CD4-positive, CD25-positive, alpha-beta regulatory T cell (primary cell): Measurements from ENCODE around the gene MMP24. TPM values are rescaled to one million over a fixed set of nuclear protein-coding genes. Genes with fewer than 3 reads are reported as not detected.
A peak's percentile ranks its signal among the peaks of the same experiment; 100 is the strongest.
"Not testable (repeated sequence)": the region's sequence is repeated elsewhere in the genome, so short reads cannot be mapped to it uniquely, and the experiment has no call there.

Source experiments
- ATAC-seq, 2 donors: fragments of 150-1000 bp; cut with Tn5 transposase; one replicate each; pipeline ENCODE4 v1.10.0; 2021; ENCODE audit warnings: low read depth in 2 of 2, moderate number of reproducible peaks in 2 of 2, moderate library complexity in 1 of 2
- DNase-seq, 3 donors: peaks; one replicate each; pipeline versions ENCODE4 v3.0.0 to v3.0.0-alpha.2; 2012 to 2022; ENCODE audit warnings: mixed read lengths in 1 of 3
- H3K27ac ChIP-seq: one replicate; pipeline ENCODE4 v1.7.0; 2013; ENCODE audit warnings: mild to moderate bottlenecking, low read length; ENCODE audit not compliant: insufficient read depth, poor library complexity, severe bottlenecking
- H3K27me3 ChIP-seq: one replicate; pipeline ENCODE4 v1.7.0; 2013; ENCODE audit warnings: low read length; ENCODE audit not compliant: control insufficient read depth, insufficient read depth
- H3K36me3 ChIP-seq: one replicate; pipeline ENCODE4 v1.7.0; 2013; ENCODE audit warnings: mild to moderate bottlenecking, low read length, moderate library complexity; ENCODE audit not compliant: control insufficient read depth, insufficient read depth
- H3K4me1 ChIP-seq: 2 replicates; pipeline ENCODE4 v1.7.0; 2013; ENCODE audit warnings: mild to moderate bottlenecking, low read length; ENCODE audit not compliant: insufficient read depth, control insufficient read depth, poor library complexity, severe bottlenecking
- H3K4me3 ChIP-seq: one replicate; pipeline ENCODE4 v1.7.0; 2013; ENCODE audit warnings: low read depth, mild to moderate bottlenecking, low read length, moderate library complexity
- H3K9me3 ChIP-seq, 2 experiments: 1 replicate in 1 of 2; 2 replicates in 1 of 2; pipeline ENCODE4 v1.7.0; 2013; ENCODE audit warnings: low read length in 2 of 2, mild to moderate bottlenecking in 1 of 2, moderate library complexity in 1 of 2; ENCODE audit not compliant: control insufficient read depth in 2 of 2
- H3K27ac Mint-ChIP-seq, 3 donors: one replicate each; pipeline ENCODE4 v1.8.0; 2020 to 2022; ENCODE audit warnings: mild to moderate bottlenecking in 3 of 3, mixed read lengths in 3 of 3, moderate library complexity in 2 of 3
- H3K27me3 Mint-ChIP-seq: one replicate; pipeline ENCODE4 v1.8.0; 2022; ENCODE audit warnings: mild to moderate bottlenecking, mixed read lengths
- H3K36me3 Mint-ChIP-seq: one replicate; pipeline ENCODE4 v1.8.0; 2020; ENCODE audit warnings: mixed read lengths
- H3K4me1 Mint-ChIP-seq, 4 donors: one replicate each; pipeline ENCODE4 v1.8.0; 2020 to 2022; ENCODE audit warnings: mixed read lengths in 4 of 4, mild to moderate bottlenecking in 1 of 4
- H3K4me3 Mint-ChIP-seq, 4 donors: one replicate each; pipeline ENCODE4 v1.8.0; 2020 to 2022; ENCODE audit warnings: mild to moderate bottlenecking in 4 of 4, mixed read lengths in 4 of 4, moderate library complexity in 3 of 4
- H3K9me3 Mint-ChIP-seq, 7 donors: one replicate each; pipeline ENCODE4 v1.8.0; 2020 to 2022; ENCODE audit warnings: mixed read lengths in 7 of 7, mild to moderate bottlenecking in 3 of 7, moderate library complexity in 2 of 7
- polyA plus RNA-seq, 4 donors: library from polyadenylated mRNA; unstranded; fragments of 300-500 nt; fragmentation: Illumina TruSeq; gene quantifications; one replicate each; pipeline ENCODE4 v1.2.3, GENCODE V29; 2021
- total RNA-seq: library from RNA; stranded (reverse); gene quantifications from one replicate; pipeline ENCODE4 v1.2.3, GENCODE V29; 2022

Gene MMP24
- total and polyA plus RNA-seq, 5 donors from 2014 or later, result 0.05 to 0.16 (median 0.09) TPM; not detected in 1

- Histone ChIP-seq H3K4me3 (no peak overlapping the region), H3K4me1 (no peaks in the 10 kb centered on the region), H3K36me3 (peaks cover 2% of the 10 kb centered on the region), H3K27ac (no peak overlapping the region), H3K27me3 (no peaks in the 10 kb centered on the region), H3K9me3 (no peaks in the 10 kb centered on the region)
- H3K9me3 Mint-ChIP-seq, result no peaks in the 10 kb centered on the region
- peaks cover 7% of the 10 kb centered on the region for H3K36me3 Mint-ChIP-seq
- ATAC-seq (no peak), DNase-seq (no peak)
- peaks cover 5 to 20% (median 18%) of the 10 kb centered on the region in 4 donors for H3K4me1 Mint-ChIP-seq
- H3K4me3 Mint-ChIP-seq, result no peak overlapping the region
- peak overlapping the region in 2 of 3 donors; percentile 14 to 43 for H3K27ac Mint-ChIP-seq
- H3K27me3 Mint-ChIP-seq, result no peaks in the 10 kb centered on the region
Observed at GRCh38 chr20:35314816-35315631, 88.5 kb downstream of the MMP24 start.

DNA sequence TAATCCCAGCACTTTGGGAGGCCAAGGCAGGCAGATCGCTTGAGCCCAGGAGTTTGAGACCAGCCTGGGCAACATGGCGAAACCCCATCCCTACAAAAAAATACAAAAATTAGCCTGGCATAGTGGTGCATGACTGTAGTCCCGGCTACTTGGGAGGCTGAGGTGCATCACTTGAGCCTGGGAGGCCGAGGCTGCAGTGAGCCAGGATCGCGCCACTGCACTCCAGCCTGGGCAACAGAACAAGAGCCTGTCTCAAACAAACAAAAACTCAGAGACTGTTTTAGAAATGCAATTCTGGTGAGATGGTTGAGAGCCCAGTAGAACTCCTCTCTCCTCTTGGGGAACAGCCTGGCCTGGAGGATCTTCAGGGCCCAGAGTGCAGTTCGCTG lies 89.1 kb downstream of the MMP24 start:
- Mint-ChIP-seq H3K27ac (peak overlapping the region in 2 of 3 donors; percentile 57 to 63), H3K4me1 (peaks cover 5 to 20% (median 18%) of the 10 kb centered on the region in 4 donors)
- not testable (repeated sequence) for H3K4me3 Mint-ChIP-seq, H3K9me3 Mint-ChIP-seq, H3K4me1 ChIP-seq, H3K36me3 ChIP-seq, H3K27me3 ChIP-seq, DNase-seq, ATAC-seq, H3K4me3 ChIP-seq, H3K27ac ChIP-seq, H3K27me3 Mint-ChIP-seq, H3K9me3 ChIP-seq, H3K36me3 Mint-ChIP-seq

GRCh38 chr20:35316086-35316485 lies 89.6 kb downstream of the MMP24 start:
- Mint-ChIP-seq H3K4me3 (no peak overlapping the region), H3K4me1 (peaks cover 5 to 20% (median 17%) of the 10 kb centered on the region in 4 donors), H3K9me3 (no peaks in the 10 kb centered on the region), H3K27me3 (no peaks in the 10 kb centered on the region), H3K27ac (peak overlapping the region in 2 of 3 donors; percentile 57 to 63), H3K36me3 (peaks cover 5% of the 10 kb centered on the region)
- no peak for ATAC-seq
- no peak for DNase-seq
- no peak overlapping the region for H3K4me3 ChIP-seq
- peaks cover 6% of the 10 kb centered on the region for H3K36me3 ChIP-seq
- no peaks in the 10 kb centered on the region for H3K9me3 ChIP-seq
- no peaks in the 10 kb centered on the region for H3K27me3 ChIP-seq
- no peak overlapping the region for H3K27ac ChIP-seq
- H3K4me1 ChIP-seq, result no peaks in the 10 kb centered on the region

- no peaks in the 10 kb centered on the region for H3K27me3 ChIP-seq
- Mint-ChIP-seq H3K27ac (no peak overlapping the region), H3K36me3 (peaks cover 5% of the 10 kb centered on the region), H3K4me1 (peaks cover 3 to 13% (median 10%) of the 10 kb centered on the region in 4 donors), H3K27me3 (no peaks in the 10 kb centered on the region), H3K4me3 (no peak overlapping the region), H3K9me3 (no peaks in the 10 kb centered on the region)
- no peaks in the 10 kb centered on the region for H3K9me3 ChIP-seq
- H3K27ac ChIP-seq, result no peak overlapping the region
- DNase-seq (no peak), ATAC-seq (no peak)
- H3K4me1 ChIP-seq, result no peaks in the 10 kb centered on the region
- no peak overlapping the region for H3K4me3 ChIP-seq
- H3K36me3 ChIP-seq, result peaks cover 6% of the 10 kb centered on the region
Observed at GRCh38 chr20:35317416-35318210, 91.1 kb downstream of the MMP24 start.

DNA sequence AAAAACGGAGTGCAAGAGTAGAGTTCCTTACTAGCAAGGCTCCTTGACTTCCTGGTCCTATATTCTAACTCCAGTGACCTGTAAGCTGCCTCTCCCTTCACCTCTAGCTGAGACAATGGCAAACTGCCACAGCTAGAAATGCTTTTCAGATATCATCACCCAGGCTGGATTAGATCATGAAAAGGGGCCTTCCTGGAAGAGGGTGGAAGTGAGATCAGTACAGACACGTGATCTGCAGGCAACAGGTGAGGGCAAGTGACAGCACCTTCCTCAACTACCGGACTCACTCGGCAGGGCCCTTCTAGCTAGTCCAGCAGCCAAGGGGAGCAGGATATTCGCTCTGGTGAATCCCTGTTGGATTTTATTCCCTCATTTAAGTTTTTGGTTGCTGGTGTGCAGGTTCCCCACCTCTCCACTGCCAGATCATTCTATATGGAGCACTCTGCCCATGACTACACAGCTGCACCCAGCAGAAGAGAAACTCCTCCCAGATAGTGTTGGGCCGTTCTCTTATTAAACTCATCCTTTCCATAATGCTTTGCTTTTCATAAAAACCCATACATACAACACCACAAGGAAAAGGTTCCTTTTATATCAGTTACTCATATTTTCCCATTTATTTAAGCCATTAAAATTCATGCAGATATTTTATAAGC lies 92.1 kb downstream of the MMP24 start:
- peaks cover 6% of the 10 kb centered on the region for H3K36me3 ChIP-seq
- no peaks in the 10 kb centered on the region for H3K27me3 ChIP-seq
- DNase-seq, result peak in 1 of 3 donors; percentile 21
- Mint-ChIP-seq H3K27ac (peak overlapping the region in 1 of 3 donors; percentile 22), H3K9me3 (no peaks in the 10 kb centered on the region), H3K27me3 (no peaks in the 10 kb centered on the region), H3K4me1 (peaks cover 0 to 11% (median 8%) of the 10 kb centered on the region in 4 donors), H3K4me3 (no peak overlapping the region), H3K36me3 (peaks cover 5% of the 10 kb centered on the region)
- H3K4me1 ChIP-seq, result no peaks in the 10 kb centered on the region
- no peaks in the 10 kb centered on the region for H3K9me3 ChIP-seq
- no peak overlapping the region for H3K4me3 ChIP-seq
- no peak overlapping the region for H3K27ac ChIP-seq
- peak in 1 of 2 donors; percentile 58 for ATAC-seq

- H3K4me1 Mint-ChIP-seq, result peaks cover 0 to 11% (median 8%) of the 10 kb centered on the region in 4 donors
- no peaks in the 10 kb centered on the region for H3K9me3 Mint-ChIP-seq
- Histone ChIP-seq H3K36me3 (peaks cover 6% of the 10 kb centered on the region), H3K9me3 (no peaks in the 10 kb centered on the region), H3K27ac (no peak overlapping the region), H3K27me3 (no peaks in the 10 kb centered on the region), H3K4me3 (no peak overlapping the region), H3K4me1 (no peaks in the 10 kb centered on the region)
- peaks cover 2% of the 10 kb centered on the region for H3K36me3 Mint-ChIP-seq
- DNase-seq, result no peak
- ATAC-seq, result no peak
- H3K4me3 Mint-ChIP-seq, result no peak overlapping the region
- H3K27me3 Mint-ChIP-seq, result no peaks in the 10 kb centered on the region
- no peak overlapping the region for H3K27ac Mint-ChIP-seq
Observed at GRCh38 chr20:35319192-35319870, 92.8 kb downstream of the MMP24 start.

DNA sequence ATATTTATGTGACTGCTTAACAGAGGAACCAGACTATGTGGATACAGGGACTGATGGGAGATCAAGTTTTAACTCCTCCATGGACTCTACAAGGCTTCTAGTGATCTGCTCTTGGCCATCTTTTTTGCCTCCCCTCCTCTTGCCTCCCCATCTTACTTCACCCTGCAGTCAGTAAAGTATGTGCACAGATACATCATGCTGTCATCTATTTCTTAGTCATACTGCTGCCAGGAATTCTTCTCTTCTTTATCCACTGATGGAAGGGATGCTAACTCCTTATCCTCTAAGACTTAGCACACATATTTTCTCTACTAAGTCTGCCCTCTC lies 93.3 kb downstream of the MMP24 start:
- no peak overlapping the region for H3K4me3 ChIP-seq
- DNase-seq (no peak), ATAC-seq (no peak)
- Mint-ChIP-seq H3K36me3 (peaks cover under 1% of the 10 kb centered on the region), H3K27ac (no peak overlapping the region), H3K9me3 (no peaks in the 10 kb centered on the region), H3K4me3 (no peak overlapping the region), H3K27me3 (no peaks in the 10 kb centered on the region), H3K4me1 (peaks cover 0 to 11% (median 6%) of the 10 kb centered on the region in 4 donors)
- H3K9me3 ChIP-seq, result no peaks in the 10 kb centered on the region
- H3K36me3 ChIP-seq, result peaks cover 6% of the 10 kb centered on the region
- no peaks in the 10 kb centered on the region for H3K27me3 ChIP-seq
- H3K27ac ChIP-seq, result no peak overlapping the region
- H3K4me1 ChIP-seq, result no peaks in the 10 kb centered on the region
